DND-41 (cell line): ENCODE data around the gene CHCHD3.

Experiments used
- ATAC-seq: fragments of 200-7000 bp; cut with Tn5 transposase; 3 replicates; pipeline ENCODE4 v1.9.1; 2021; ENCODE audit warnings: low read depth; ENCODE audit not compliant: insufficient read depth
- DNase-seq: peaks from one replicate; pipeline ENCODE4 v3.0.0-alpha.2; 2020
- H2AFZ ChIP-seq: 2 replicates; pipeline ENCODE4 v1.6.0; 2012; ENCODE audit warnings: low read depth, low read length
- H3K27ac ChIP-seq: 2 replicates; pipeline ENCODE4 v1.5.1; 2012; ENCODE audit warnings: low read length, inconsistent platforms
- H3K27me3 ChIP-seq: fragments of 200-600 bp; sonication (generic); 2 replicates; pipeline ENCODE4 v1.6.0; 2012; ENCODE audit warnings: low read length, mild to moderate bottlenecking, inconsistent platforms; ENCODE audit not compliant: insufficient read depth, poor library complexity
- H3K36me3 ChIP-seq: 2 replicates; pipeline ENCODE4 v1.5.1; 2012; ENCODE audit warnings: low read length, inconsistent platforms; ENCODE audit not compliant: insufficient read depth
- H3K4me1 ChIP-seq: 2 replicates; pipeline ENCODE4 v1.5.1; 2012; ENCODE audit warnings: mild to moderate bottlenecking, low read length; ENCODE audit not compliant: insufficient read depth
- H3K4me2 ChIP-seq: 2 replicates; pipeline ENCODE4 v1.6.0; 2012; ENCODE audit warnings: mild to moderate bottlenecking, moderate library complexity, low read length, inconsistent platforms; ENCODE audit not compliant: insufficient read depth
- H3K4me3 ChIP-seq, 2 experiments: fragments of 200-600 bp in 1 of 2; shearing (Covaris generic) in 1 of 2; 2 replicates each; pipeline ENCODE4 v1.5.1; 2012 to 2016; ENCODE audit warnings: inconsistent platforms in 2 of 2, low read length in 2 of 2, mild to moderate bottlenecking in 2 of 2, low read depth in 1 of 2, moderate library complexity in 1 of 2
- H3K79me2 ChIP-seq: 2 replicates; pipeline ENCODE4 v1.6.0; 2012; ENCODE audit warnings: low read length, inconsistent platforms; ENCODE audit not compliant: insufficient read depth
- H3K9ac ChIP-seq: 2 replicates; pipeline ENCODE4 v1.6.0; 2012; ENCODE audit warnings: low read depth, mild to moderate bottlenecking, inconsistent platforms, low read length, moderate library complexity
- H3K9me3 ChIP-seq: 2 replicates; pipeline ENCODE4 v1.5.1; 2012; ENCODE audit warnings: low read length, moderate library complexity, mild to moderate bottlenecking, inconsistent platforms; ENCODE audit not compliant: insufficient read depth, severe bottlenecking
- H4K20me1 ChIP-seq: 2 replicates; pipeline ENCODE4 v1.6.0; 2012; ENCODE audit warnings: low read length; ENCODE audit not compliant: insufficient read depth
- CTCF ChIP-seq: IDR thresholded peaks from 2 replicates; pipeline ENCODE4 v1.5.1; 2012; ENCODE audit warnings: borderline replicate concordance, low read length, moderate library complexity, mild to moderate bottlenecking; ENCODE audit not compliant: poor library complexity, severe bottlenecking; ENCODE audit errors: extremely low read depth
- EZH2 ChIP-seq: IDR thresholded peaks from 3 replicates; pipeline ENCODE4 v1.6.1; 2012; ENCODE audit warnings: borderline replicate concordance, low read depth, mild to moderate bottlenecking, moderate library complexity, low read length, inconsistent platforms; ENCODE audit not compliant: severe bottlenecking

CHCHD3 gene

GRCh38 chr7:132871419-132871818 is 210.5 kb downstream of the CHCHD3 start:
- Histone ChIP-seq H3K4me2 (no peak overlapping the region), H4K20me1 (0 out of 2 replicates have a peak, but pooled peaks cover 4% of the 10 kb centered on the region), H3K27ac (no peak overlapping the region), H3K4me3 (no peak overlapping the region), H2AFZ (no peak overlapping the region), H3K36me3 (no peaks in the 10 kb centered on the region; the same call in 1 of the 2 replicates), H3K27me3 (no peaks in the 10 kb centered on the region), H3K4me1 (no peaks in the 10 kb centered on the region), H3K79me2 (no peaks in the 10 kb centered on the region), H3K9me3 (no peaks in the 10 kb centered on the region), H3K9ac (no peak overlapping the region)
- TF ChIP-seq EZH2 (no peak), CTCF (no peak)
- DNase-seq, result no peak
- no peak for ATAC-seq

GRCh38 chr7:132869166-132869861 is 212.6 kb downstream of the CHCHD3 start:
- H3K4me2 ChIP-seq, result no peak overlapping the region
- no peak overlapping the region for H3K27ac ChIP-seq
- no peak overlapping the region for H3K4me3 ChIP-seq
- H4K20me1 ChIP-seq, result 0 out of 2 replicates have a peak, but pooled peaks cover 4% of the 10 kb centered on the region
- peaks cover 6% of the 10 kb centered on the region; the same call in 1 of the 2 replicates for H3K36me3 ChIP-seq
- no peaks in the 10 kb centered on the region for H3K27me3 ChIP-seq
- no peak for DNase-seq
- no peaks in the 10 kb centered on the region for H3K79me2 ChIP-seq
- no peak for TF ChIP-seq CTCF
- H3K9ac ChIP-seq, result no peak overlapping the region; the same call in 1 of the 2 replicates
- no peaks in the 10 kb centered on the region for H3K4me1 ChIP-seq
- H2AFZ ChIP-seq, result no peak overlapping the region
- no peaks in the 10 kb centered on the region for H3K9me3 ChIP-seq
- no peak for ATAC-seq

- Histone ChIP-seq H3K79me2 (no peaks in the 10 kb centered on the region), H3K4me2 (no peak overlapping the region), H4K20me1 (no peaks in the 10 kb centered on the region), H2AFZ (no peak overlapping the region), H3K4me3 (no peak overlapping the region), H3K27me3 (no peaks in the 10 kb centered on the region), H3K9ac (no peak overlapping the region), H3K36me3 (peaks cover 15% of the 10 kb centered on the region; the same call in 1 of the 2 replicates), H3K4me1 (no peaks in the 10 kb centered on the region), H3K27ac (no peak overlapping the region), H3K9me3 (peaks cover 4% of the 10 kb centered on the region)
- no peak for TF ChIP-seq EZH2
- TF ChIP-seq CTCF, result no peak
- DNase-seq, result no peak
- ATAC-seq, result no peak
Observed at GRCh38 chr7:132866551-132866950, 215.3 kb downstream of the CHCHD3 start.

GRCh38 chr7:132866144-132866531 is 215.8 kb downstream of the CHCHD3 start:
- Histone ChIP-seq H3K4me1 (no peaks in the 10 kb centered on the region), H3K9ac (no peak overlapping the region), H3K4me3 (no peak overlapping the region), H3K36me3 (peaks cover 15% of the 10 kb centered on the region; the same call in 1 of the 2 replicates), H3K27ac (no peak overlapping the region), H2AFZ (no peak overlapping the region), H3K79me2 (no peaks in the 10 kb centered on the region), H3K27me3 (no peaks in the 10 kb centered on the region), H3K4me2 (no peak overlapping the region), H4K20me1 (no peaks in the 10 kb centered on the region), H3K9me3 (peaks cover 4% of the 10 kb centered on the region)
- TF ChIP-seq EZH2 (no peak), CTCF (no peak)
- DNase-seq (no peak), ATAC-seq (no peak)
